GM12872 (cell line): Measurements from ENCODE around the gene SHISA9.

Experiments used
- CTCF ChIP-seq: IDR thresholded peaks from 3 replicates; pipeline ENCODE4 v1.5.1; 2011; ENCODE audit warnings: low read depth, mild to moderate bottlenecking, low read length, moderate library complexity; ENCODE audit not compliant: insufficient read depth

SHISA9 gene

GRCh38 chr16:13150181-13150885 is 248.9 kb downstream of the SHISA9 start:
- TF ChIP-seq CTCF, result no peak

- no peak for TF ChIP-seq CTCF
Measured at GRCh38 chr16:13153696-13154095, 252.3 kb downstream of the SHISA9 start.

- no peak for TF ChIP-seq CTCF
Measured at GRCh38 chr16:13154799-13155198, 253.4 kb downstream of the SHISA9 start.

- TF ChIP-seq CTCF, result no peak
Measured at GRCh38 chr16:13155377-13155776, 254.0 kb downstream of the SHISA9 start.

GRCh38 chr16:13155780-13156179 is 254.4 kb downstream of the SHISA9 start:
- no peak for TF ChIP-seq CTCF

GRCh38 chr16:13157082-13157481 is 255.7 kb downstream of the SHISA9 start:
- no peak for TF ChIP-seq CTCF

- TF ChIP-seq CTCF, result no peak
Measured at GRCh38 chr16:13158427-13158826, 257.0 kb downstream of the SHISA9 start.
